ENCODE results near the gene CEMIP. TPM values are rescaled to one million over a fixed set of nuclear protein-coding genes. Genes with fewer than 3 reads are reported as not detected.
A peak's percentile ranks its signal among the peaks of the same experiment; 100 is the strongest.

The CEMIP gene
- total and polyA plus RNA-seq, 10 of the 15 experiments (the other 5 are each of a cell fraction or from before 2014, with no cell fraction given): 0.01 to 0.44 (median 0.16) TPM; not detected in 6

DNA sequence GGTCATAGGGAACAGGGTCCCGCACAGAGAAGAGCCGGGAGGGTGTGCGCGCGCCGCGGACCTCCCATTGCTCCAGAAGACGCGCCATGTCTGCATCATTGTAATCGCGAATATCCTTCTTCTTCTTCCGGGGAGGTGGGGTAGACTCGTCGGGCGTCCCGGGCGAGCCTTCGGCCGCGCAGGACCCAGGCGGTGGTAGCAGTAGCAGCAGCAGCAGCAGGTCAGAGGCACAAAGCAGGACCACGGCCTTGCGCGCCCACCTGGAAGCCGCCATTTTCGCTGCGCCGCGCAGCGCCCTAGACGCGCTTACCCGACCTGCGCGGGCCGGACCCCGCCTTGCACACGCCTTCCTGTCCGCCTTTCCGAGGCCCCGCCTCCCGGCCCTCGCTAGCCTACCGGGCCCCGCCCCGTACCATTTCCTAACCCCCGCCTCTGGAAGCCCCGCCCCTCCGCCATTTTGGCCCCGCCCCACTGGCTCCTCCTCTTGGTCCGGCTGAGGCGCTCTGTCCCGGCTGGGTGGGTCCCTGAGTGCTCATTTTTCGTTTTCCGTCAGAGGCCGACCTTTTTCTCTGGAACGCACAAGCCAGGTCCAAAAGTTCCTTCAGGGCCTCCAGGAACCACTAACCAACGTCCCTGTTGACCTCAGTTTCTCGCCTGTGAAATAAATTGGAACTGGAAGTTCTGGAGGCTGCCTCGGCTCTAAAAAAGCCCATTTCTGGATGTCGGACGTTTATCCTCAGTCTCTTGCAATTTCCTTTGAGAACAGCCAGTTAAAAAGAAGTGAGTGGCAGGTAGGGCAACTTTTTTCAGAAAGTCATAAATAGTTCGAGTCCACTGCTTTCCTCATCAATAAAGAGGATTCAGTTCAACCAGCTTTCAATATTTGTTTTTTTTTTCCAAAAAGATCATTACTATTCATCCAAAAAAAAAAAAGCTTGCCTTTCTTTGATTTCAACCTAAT is 210.6 kb downstream of the CEMIP start, which contains the start of gene MESD (continued):
- TF ChIP-seq, protein P1, sequence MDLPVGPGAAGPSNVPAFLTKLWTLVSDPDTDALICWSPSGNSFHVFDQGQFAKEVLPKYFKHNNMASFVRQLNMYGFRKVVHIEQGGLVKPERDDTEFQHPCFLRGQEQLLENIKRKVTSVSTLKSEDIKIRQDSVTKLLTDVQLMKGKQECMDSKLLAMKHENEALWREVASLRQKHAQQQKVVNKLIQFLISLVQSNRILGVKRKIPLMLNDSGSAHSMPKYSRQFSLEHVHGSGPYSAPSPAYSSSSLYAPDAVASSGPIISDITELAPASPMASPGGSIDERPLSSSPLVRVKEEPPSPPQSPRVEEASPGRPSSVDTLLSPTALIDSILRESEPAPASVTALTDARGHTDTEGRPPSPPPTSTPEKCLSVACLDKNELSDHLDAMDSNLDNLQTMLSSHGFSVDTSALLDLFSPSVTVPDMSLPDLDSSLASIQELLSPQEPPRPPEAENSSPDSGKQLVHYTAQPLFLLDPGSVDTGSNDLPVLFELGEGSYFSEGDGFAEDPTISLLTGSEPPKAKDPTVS (IDR thresholded peaks at IDR 0.05; ENCODE audit: low read depth, low read length): no peak
- TF ChIP-seq, protein P2, sequence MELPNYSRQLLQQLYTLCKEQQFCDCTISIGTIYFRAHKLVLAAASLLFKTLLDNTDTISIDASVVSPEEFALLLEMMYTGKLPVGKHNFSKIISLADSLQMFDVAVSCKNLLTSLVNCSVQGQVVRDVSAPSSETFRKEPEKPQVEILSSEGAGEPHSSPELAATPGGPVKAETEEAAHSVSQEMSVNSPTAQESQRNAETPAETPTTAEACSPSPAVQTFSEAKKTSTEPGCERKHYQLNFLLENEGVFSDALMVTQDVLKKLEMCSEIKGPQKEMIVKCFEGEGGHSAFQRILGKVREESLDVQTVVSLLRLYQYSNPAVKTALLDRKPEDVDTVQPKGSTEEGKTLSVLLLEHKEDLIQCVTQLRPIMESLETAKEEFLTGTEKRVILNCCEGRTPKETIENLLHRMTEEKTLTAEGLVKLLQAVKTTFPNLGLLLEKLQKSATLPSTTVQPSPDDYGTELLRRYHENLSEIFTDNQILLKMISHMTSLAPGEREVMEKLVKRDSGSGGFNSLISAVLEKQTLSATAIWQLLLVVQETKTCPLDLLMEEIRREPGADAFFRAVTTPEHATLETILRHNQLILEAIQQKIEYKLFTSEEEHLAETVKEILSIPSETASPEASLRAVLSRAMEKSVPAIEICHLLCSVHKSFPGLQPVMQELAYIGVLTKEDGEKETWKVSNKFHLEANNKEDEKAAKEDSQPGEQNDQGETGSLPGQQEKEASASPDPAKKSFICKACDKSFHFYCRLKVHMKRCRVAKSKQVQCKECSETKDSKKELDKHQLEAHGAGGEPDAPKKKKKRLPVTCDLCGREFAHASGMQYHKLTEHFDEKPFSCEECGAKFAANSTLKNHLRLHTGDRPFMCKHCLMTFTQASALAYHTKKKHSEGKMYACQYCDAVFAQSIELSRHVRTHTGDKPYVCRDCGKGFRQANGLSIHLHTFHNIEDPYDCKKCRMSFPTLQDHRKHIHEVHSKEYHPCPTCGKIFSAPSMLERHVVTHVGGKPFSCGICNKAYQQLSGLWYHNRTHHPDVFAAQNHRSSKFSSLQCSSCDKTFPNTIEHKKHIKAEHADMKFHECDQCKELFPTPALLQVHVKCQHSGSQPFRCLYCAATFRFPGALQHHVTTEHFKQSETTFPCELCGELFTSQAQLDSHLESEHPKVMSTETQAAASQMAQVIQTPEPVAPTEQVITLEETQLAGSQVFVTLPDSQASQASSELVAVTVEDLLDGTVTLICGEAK (IDR thresholded peaks at IDR 0.05; ENCODE audit: borderline replicate concordance): peak; percentile 24; the same call in 1 of the 2 replicates
- TF ChIP-seq SKIL (IDR thresholded peaks at IDR 0.05; ENCODE audit: low read depth, poor library complexity, severe bottlenecking) (no peak), HDAC6 (IDR thresholded peaks at IDR 0.05; ENCODE audit: unreplicated experiment) (peak; percentile 87), CEBPB (IDR thresholded peaks at IDR 0.05; ENCODE audit: borderline replicate concordance in 1 of 2, low read depth in 2 of 2, low read length in 2 of 2) (no peak), FOS (IDR thresholded peaks at IDR 0.05; ENCODE audit: borderline replicate concordance, extremely low read depth, insufficient read length) (no peak), SREBF1 (IDR thresholded peaks at IDR 0.05; ENCODE audit: low read length) (no peak)

All from GM12878 (cell line).